ENCODE results near the gene MTA2.
"Not testable (repeated sequence)": the region's sequence is repeated elsewhere in the genome, so short reads cannot be mapped to it uniquely, and the experiment has no call there.

Gene MTA2

GRCh38 chr11:62555464-62556107 is 46.1 kb downstream of the MTA2 start:
- H3K4me1 Mint-ChIP-seq (ENCODE audit: low read depth), result peaks cover 100% of the 10 kb centered on the region
- no peaks in the 10 kb centered on the region for H3K9me3 Mint-ChIP-seq
- H3K36me3 Mint-ChIP-seq (ENCODE audit: low read depth), result peaks cover 44% of the 10 kb centered on the region
- H3K4me3 Mint-ChIP-seq, result peak overlapping the region; percentile 74
- peak overlapping the region; percentile 96 for H3K27ac Mint-ChIP-seq
- no peaks in the 10 kb centered on the region for H3K27me3 Mint-ChIP-seq

- peak overlapping the region; percentile 96 for H3K27ac Mint-ChIP-seq
- peaks cover 34% of the 10 kb centered on the region for H3K36me3 Mint-ChIP-seq (ENCODE audit: low read depth)
- no peaks in the 10 kb centered on the region for H3K9me3 Mint-ChIP-seq
- peak overlapping the region; percentile 32 for H3K4me3 Mint-ChIP-seq
- peaks cover 99% of the 10 kb centered on the region for H3K4me1 Mint-ChIP-seq (ENCODE audit: low read depth)
- no peaks in the 10 kb centered on the region for H3K27me3 Mint-ChIP-seq
These were observed 47.1 kb downstream of the MTA2 start for GRCh38 chr11:62554387-62555167.

- Mint-ChIP-seq H3K27me3 (no peaks in the 10 kb centered on the region), H3K27ac (peak overlapping the region; percentile 96), H3K4me1 (ENCODE audit: low read depth) (peaks cover 93% of the 10 kb centered on the region), H3K4me3 (peak overlapping the region; percentile 49), H3K9me3 (no peaks in the 10 kb centered on the region), H3K36me3 (ENCODE audit: low read depth) (peaks cover 27% of the 10 kb centered on the region)
These were observed 47.8 kb downstream of the MTA2 start for GRCh38 chr11:62553839-62554361.

- Mint-ChIP-seq H3K9me3 (no peaks in the 10 kb centered on the region), H3K27ac (peak overlapping the region; percentile 96), H3K4me3 (peak overlapping the region; percentile 49), H3K27me3 (no peaks in the 10 kb centered on the region), H3K36me3 (ENCODE audit: low read depth) (peaks cover 22% of the 10 kb centered on the region), H3K4me1 (ENCODE audit: low read depth) (peaks cover 90% of the 10 kb centered on the region)
These were observed 48.4 kb downstream of the MTA2 start for GRCh38 chr11:62553080-62553838.

- H3K36me3 Mint-ChIP-seq (ENCODE audit: low read depth), result peaks cover 17% of the 10 kb centered on the region
- peaks cover 90% of the 10 kb centered on the region for H3K4me1 Mint-ChIP-seq (ENCODE audit: low read depth)
- peak overlapping the region; percentile 49 for H3K4me3 Mint-ChIP-seq
- H3K27ac Mint-ChIP-seq, result peak overlapping the region; percentile 96
- H3K27me3 Mint-ChIP-seq, result no peaks in the 10 kb centered on the region
- H3K9me3 Mint-ChIP-seq, result no peaks in the 10 kb centered on the region
These were observed 49.1 kb downstream of the MTA2 start for GRCh38 chr11:62552485-62553079.

GRCh38 chr11:62550478-62550877 is 51.2 kb downstream of the MTA2 start:
- Mint-ChIP-seq H3K4me1 (ENCODE audit: low read depth) (peaks cover 82% of the 10 kb centered on the region), H3K36me3 (ENCODE audit: low read depth) (peaks cover 12% of the 10 kb centered on the region), H3K27ac (peak overlapping the region; percentile 96)
- not testable (repeated sequence) for H3K27me3 Mint-ChIP-seq, H3K9me3 Mint-ChIP-seq, H3K4me3 Mint-ChIP-seq

GRCh38 chr11:62548545-62549335 is 52.9 kb downstream of the MTA2 start:
- Mint-ChIP-seq H3K36me3 (ENCODE audit: low read depth) (no peaks in the 10 kb centered on the region), H3K27ac (no peak overlapping the region), H3K4me3 (no peak overlapping the region), H3K9me3 (no peaks in the 10 kb centered on the region), H3K4me1 (ENCODE audit: low read depth) (peaks cover 82% of the 10 kb centered on the region), H3K27me3 (no peaks in the 10 kb centered on the region)

- Mint-ChIP-seq H3K27ac (no peak overlapping the region), H3K4me1 (ENCODE audit: low read depth) (peaks cover 82% of the 10 kb centered on the region), H3K27me3 (no peaks in the 10 kb centered on the region), H3K9me3 (no peaks in the 10 kb centered on the region), H3K36me3 (ENCODE audit: low read depth) (no peaks in the 10 kb centered on the region), H3K4me3 (peak overlapping the region; percentile 6)
These were observed 53.9 kb downstream of the MTA2 start for GRCh38 chr11:62547691-62548281.

- H3K27ac Mint-ChIP-seq, result no peak overlapping the region
These were observed 54.6 kb downstream of the MTA2 start for GRCh38 chr11:62546929-62547625.

GRCh38 chr11:62546244-62546928 is 55.3 kb downstream of the MTA2 start, which contains the start of gene AHNAK:
TSS of gene AHNAK (minus strand) at chr11:62546806. CDS start at chr11:62536098, 10,708 bp downstream.
- H3K27me3 Mint-ChIP-seq, result no peaks in the 10 kb centered on the region
- peak within 1 kb of the TSS; percentile 75 for H3K27ac Mint-ChIP-seq
- H3K4me3 Mint-ChIP-seq, result peak within 1 kb of the TSS; percentile 84
- no peaks in the 10 kb centered on the region for H3K36me3 Mint-ChIP-seq (ENCODE audit: low read depth)
- no peaks in the 10 kb centered on the region for H3K9me3 Mint-ChIP-seq
- peaks cover 81% of the 10 kb centered on the region for H3K4me1 Mint-ChIP-seq (ENCODE audit: low read depth)

More at GRCh38 chr11:62546929-62547625, 54.6 kb downstream of the MTA2 start:
- Mint-ChIP-seq H3K9me3 (no peaks in the 10 kb centered on the region), H3K36me3 (ENCODE audit: low read depth) (no peaks in the 10 kb centered on the region), H3K4me3 (peak overlapping the region; percentile 66), H3K27me3 (no peaks in the 10 kb centered on the region), H3K4me1 (ENCODE audit: low read depth) (peaks cover 81% of the 10 kb centered on the region)

GRCh38 chr11:62545437-62546243 is 56.0 kb downstream of the MTA2 start:
- Mint-ChIP-seq H3K36me3 (ENCODE audit: low read depth) (no peaks in the 10 kb centered on the region), H3K27ac (peak overlapping the region; percentile 75), H3K4me1 (ENCODE audit: low read depth) (peaks cover 81% of the 10 kb centered on the region), H3K4me3 (peak overlapping the region; percentile 84), H3K27me3 (no peaks in the 10 kb centered on the region), H3K9me3 (no peaks in the 10 kb centered on the region)
